H1 (cell line): ENCODE data around the gene ZNF462. TPM values are rescaled to one million over a fixed set of nuclear protein-coding genes. Genes with fewer than 3 reads are reported as not detected.
A peak's percentile ranks its signal among the peaks of the same experiment; 100 is the strongest.

Source experiments
- CTCF ChIA-PET: fragments of 300-600 bp; sonication (Branson Sonifier 250); formaldehyde crosslinking; loops from one replicate; lab custom pipeline; 2021; ENCODE audit not compliant: partially characterized antibody; lab: Charles Lee
- POLR2A ChIA-PET: fragments of 300-600 bp; sonication (Branson Sonifier 250); formaldehyde crosslinking; loops from one replicate; lab custom pipeline; 2021; ENCODE audit warnings: inconsistent platforms; ENCODE audit not compliant: partially characterized antibody; lab: Charles Lee
- DNase-seq, 2 experiments: peaks; one replicate each; pipeline versions ENCODE4 v3.0.0 to v3.0.0-alpha.2; 2010 to 2022; ENCODE audit warnings: low spot score in 2 of 2, low read depth in 1 of 2, mixed read lengths in 1 of 2
- FAIRE-seq: peaks from 2 replicates; lab custom pipeline; 2011; peaks lifted over from hg19 to GRCh38; lab: Jason Lieb, UNC
- H2AFZ ChIP-seq: 2 replicates; pipeline ENCODE4 v1.8.1; 2012; ENCODE audit warnings: low read length, inconsistent platforms
- H2AK5ac ChIP-seq: 2 replicates; pipeline ENCODE4 v1.6.1; 2013; ENCODE audit warnings: low read depth, low read length
- H2BK120ac ChIP-seq: replicated peaks from 2 replicates; pipeline ENCODE3; 2013; ENCODE audit warnings: low read depth, low read length, inconsistent platforms
- H2BK12ac ChIP-seq: 2 replicates; pipeline ENCODE4 v1.6.1; 2013; ENCODE audit warnings: low read depth, low read length
- H2BK15ac ChIP-seq: 2 replicates; pipeline ENCODE4 v1.6.1; 2013; ENCODE audit warnings: low read length
- H2BK20ac ChIP-seq: 2 replicates; pipeline ENCODE4 v1.6.1; 2013; ENCODE audit warnings: low read length
- H2BK5ac ChIP-seq: 2 replicates; pipeline ENCODE4 v1.6.1; 2013; ENCODE audit warnings: low read depth, low read length
- H3K14ac ChIP-seq: 2 replicates; pipeline ENCODE4 v1.6.1; 2013; ENCODE audit warnings: inconsistent platforms; ENCODE audit not compliant: insufficient read length
- H3K18ac ChIP-seq: 2 replicates; pipeline ENCODE4 v1.6.1; 2013; ENCODE audit warnings: low read length; ENCODE audit errors: extremely low read depth
- H3K23ac ChIP-seq: 2 replicates; pipeline ENCODE4 v1.6.1; 2013; ENCODE audit warnings: inconsistent platforms; ENCODE audit not compliant: insufficient read length
- H3K23me2 ChIP-seq: 2 replicates; pipeline ENCODE4 v1.6.1; 2013; ENCODE audit warnings: low read depth, low read length
- H3K27ac ChIP-seq: 2 replicates; pipeline ENCODE4 v1.6.1; 2011; ENCODE audit warnings: low read depth, low read length, inconsistent platforms
- H3K27me3 ChIP-seq, 4 experiments: replicated peaks in 1 of 4; 1 replicate in 1 of 4; 2 replicates in 3 of 4; pipeline versions ENCODE4 v1.6.1 to v1.8.1; 2011 to 2013; ENCODE audit warnings: low read length in 3 of 4, mild to moderate bottlenecking in 3 of 4, inconsistent platforms in 2 of 4, mixed read lengths in 2 of 4, moderate library complexity in 1 of 4; ENCODE audit not compliant: control insufficient read depth in 3 of 4, insufficient read depth in 3 of 4; ENCODE audit errors: extremely low read depth in 1 of 4
- H3K36me3 ChIP-seq, 4 experiments: 2 replicates each; pipeline versions ENCODE4 v1.6.1 to v1.8.1; 2011 to 2013; ENCODE audit warnings: mild to moderate bottlenecking in 4 of 4, low read length in 3 of 4, moderate library complexity in 2 of 4, control low read depth in 1 of 4, inconsistent platforms in 1 of 4; ENCODE audit not compliant: insufficient read depth in 4 of 4, control insufficient read depth in 2 of 4
- H3K4ac ChIP-seq: replicated peaks from 2 replicates; pipeline ENCODE3; 2013; ENCODE audit warnings: low read length, low read depth, mixed read lengths, inconsistent platforms; ENCODE audit not compliant: insufficient read length
- H3K4me1 ChIP-seq, 4 experiments: replicated peaks in 1 of 4; 1 replicate in 1 of 4; 2 replicates in 3 of 4; pipeline versions ENCODE4 v1.6.1 to v1.8.1; 2011 to 2013; ENCODE audit warnings: low read length in 3 of 4, inconsistent platforms in 2 of 4, mixed read lengths in 1 of 4; ENCODE audit not compliant: insufficient read depth in 4 of 4, control insufficient read depth in 3 of 4
- H3K4me2 ChIP-seq, 2 experiments: 2 replicates each; pipeline versions ENCODE4 v1.6.1 to v1.8.1; 2011 to 2013; ENCODE audit warnings: low read depth in 2 of 2, low read length in 2 of 2, control low read depth in 1 of 2, inconsistent platforms in 1 of 2, mild to moderate bottlenecking in 1 of 2; ENCODE audit not compliant: insufficient read depth in 1 of 2
- H3K4me3 ChIP-seq, 4 experiments: fragments of 200-600, 300-600 bp in 1 of 4; sonication (generic), shearing (Covaris generic), sonication (Bioruptor Twin) in 1 of 4; 2 replicates each; pipeline versions ENCODE4 v1.5.1 to v1.8.1; 2011 to 2016; ENCODE audit warnings: low read length in 4 of 4, low read depth in 3 of 4, control low read depth in 2 of 4, inconsistent platforms in 2 of 4, mild to moderate bottlenecking in 2 of 4, mixed read lengths in 1 of 4, moderate library complexity in 1 of 4; ENCODE audit not compliant: insufficient read depth in 2 of 4; ENCODE audit errors: extremely low read depth in 1 of 4
- H3K56ac ChIP-seq: replicated peaks from 2 replicates; pipeline ENCODE3; 2013; ENCODE audit warnings: low read depth, mild to moderate bottlenecking, mixed read lengths, low read length, inconsistent platforms; ENCODE audit not compliant: insufficient read length
- H3K79me1 ChIP-seq: 2 replicates; pipeline ENCODE4 v1.6.1; 2013; ENCODE audit warnings: low read depth, low read length, control low read depth
- H3K79me2 ChIP-seq, 2 experiments: 2 replicates each; pipeline versions ENCODE4 v1.6.1 to v1.8.1; 2012 to 2013; ENCODE audit warnings: low read length in 2 of 2, mild to moderate bottlenecking in 2 of 2, inconsistent platforms in 1 of 2; ENCODE audit not compliant: insufficient read depth in 2 of 2, control insufficient read depth in 1 of 2
- H3K9ac ChIP-seq, 4 experiments: replicated peaks in 1 of 4; 1 replicate in 1 of 4; 2 replicates in 3 of 4; pipeline versions ENCODE4 v1.6.1 to v1.8.1; 2011 to 2013; ENCODE audit warnings: low read depth in 3 of 4, low read length in 3 of 4, control low read depth in 2 of 4, mild to moderate bottlenecking in 2 of 4, moderate library complexity in 2 of 4, inconsistent platforms in 1 of 4; ENCODE audit errors: extremely low read depth in 1 of 4
- H3K9me3 ChIP-seq, 2 experiments: 2 replicates each; pipeline versions ENCODE4 v1.6.1 to v1.8.1; 2012 to 2013; ENCODE audit warnings: mild to moderate bottlenecking in 2 of 2, moderate library complexity in 2 of 2, control low read depth in 1 of 2, inconsistent platforms in 1 of 2, low read depth in 1 of 2, low read length in 1 of 2, mixed read lengths in 1 of 2; ENCODE audit not compliant: insufficient read depth in 2 of 2
- H4K20me1 ChIP-seq, 2 experiments: replicated peaks in 1 of 2; 2 replicates each; pipeline versions ENCODE3 to v1.8.1; 2011 to 2013; ENCODE audit warnings: inconsistent platforms in 2 of 2, low read length in 2 of 2, mild to moderate bottlenecking in 1 of 2; ENCODE audit not compliant: insufficient read depth in 2 of 2, control insufficient read depth in 1 of 2
- H4K5ac ChIP-seq: 2 replicates; pipeline ENCODE4 v1.6.1; 2013; ENCODE audit warnings: low read length, low read depth, mixed read lengths, inconsistent platforms; ENCODE audit not compliant: insufficient read length
- H4K8ac ChIP-seq: 2 replicates; pipeline ENCODE4 v1.8.0; 2013; ENCODE audit warnings: mild to moderate bottlenecking, moderate library complexity, low read length, inconsistent platforms; ENCODE audit not compliant: insufficient read depth; ENCODE audit errors: extremely low read depth
- H4K91ac ChIP-seq: replicated peaks from 2 replicates; pipeline ENCODE3; 2013; ENCODE audit warnings: low read length, mixed read lengths, inconsistent platforms; ENCODE audit not compliant: insufficient read length
- MAFK ChIP-seq: IDR thresholded peaks from 2 replicates; pipeline ENCODE4 v1.6.1; 2012; ENCODE audit warnings: low read depth, mild to moderate bottlenecking, improper control_type of control experiment, low read length
- WGBS, 2 experiments: shearing (Covaris generic) in 1 of 2; methylation state at CpG; one replicate each; pipeline versions ENCODE4 v1.1.6 to v1.1.7; 2013 to 2015; ENCODE audit warnings: low lambda C conversion rate in 2 of 2, mixed read lengths in 2 of 2, inconsistent platforms in 1 of 2, low coverage in 1 of 2, missing lambda C conversion rate in 1 of 2; ENCODE audit not compliant: insufficient replicate concordance in 2 of 2, insufficient coverage in 1 of 2, insufficient read length in 1 of 2; ENCODE audit errors: extremely low coverage in 1 of 2, missing lambda C conversion rate in 1 of 2; 5-methylcytosine and 5-hydroxymethylcytosine counted together
- polyA plus RNA-seq, 7 experiments: library from polyadenylated mRNA; depleted of rRNA in 3 of 7; stranded (reverse) in 5 of 7; unstranded in 2 of 7; fragments of >200 nt in 5 of 7; fragments of 200-250 nt in 2 of 7; gene quantifications; 1 replicate in 5 of 7; 2 replicates in 1 of 7; 4 replicates in 1 of 7; pipeline versions ENCODE4 v1.2.1 to v1.2.3, GENCODE V29; 2011 to 2013; ENCODE audit warnings: missing spikeins in 2 of 7, mixed read lengths in 2 of 7
- total RNA-seq: library from RNA; stranded (reverse); fragmentation: NEBNext Ultra II Directional; extraction: Animal tissue kit (Norgen Biotek cat#: 25700); gene quantifications from 2 replicates; pipeline ENCODE4 v1.2.1, GENCODE V29; 2021

ZNF462 gene
- total and polyA plus RNA-seq, 2 of the 8 experiments (the other 6 are each of a cell fraction or from before 2014, with no cell fraction given), result 30.0 to 163 TPM

DNA sequence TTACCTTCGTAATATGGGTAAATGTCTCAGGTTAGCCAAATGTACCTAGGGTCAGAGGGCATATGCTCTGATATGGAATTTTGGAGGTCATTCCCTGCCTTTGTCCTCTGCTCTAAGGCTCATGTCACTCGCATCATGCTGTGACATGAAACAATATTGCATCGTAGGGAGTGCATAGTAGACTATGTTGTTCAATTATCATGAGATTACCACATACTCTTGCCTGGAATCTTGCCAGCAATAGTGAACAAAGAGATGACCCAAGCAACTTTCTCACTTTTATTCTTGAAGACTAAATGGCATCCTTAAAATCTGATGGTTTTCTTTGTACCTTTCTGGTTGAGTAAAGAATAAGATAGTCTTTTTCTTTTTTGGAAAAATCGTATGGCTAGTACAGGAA, 27.6 kb downstream of the ZNF462 start:
- no peak for DNase-seq
- no peak overlapping the region for H3K23ac ChIP-seq
- H3K4ac ChIP-seq, result no peak overlapping the region
- H3K23me2 ChIP-seq, result no peaks in the 10 kb centered on the region
- H3K4me3 ChIP-seq, result no peak overlapping the region
- H3K79me2 ChIP-seq, result peaks cover 52 to 99% of the 10 kb centered on the region in 2 experiments
- peaks cover 4 to 32% (median 23%) of the 10 kb centered on the region in 4 experiments for H3K4me1 ChIP-seq
- H3K36me3 ChIP-seq, result peaks cover 0 to 13% (median 1%) of the 10 kb centered on the region in 4 experiments; a peak in 1 of 8 replicates
- 91% methylated on average over 4 of the region's 4 CpGs; no CpG with 5 or more reads in 1 of the 2 experiments for WGBS, 2 experiments
- H2AFZ ChIP-seq, result no peak overlapping the region
- no peak overlapping the region for H4K91ac ChIP-seq
- no peaks in the 10 kb centered on the region for H3K27me3 ChIP-seq
- H3K56ac ChIP-seq, result no peak overlapping the region
- H2AK5ac ChIP-seq, result peak overlapping the region; percentile 54
- no peak overlapping the region for H3K14ac ChIP-seq
- ChIA-PET CTCF (interaction anchor here (0.7 to 1.5 kb wide), 2 partner anchors 41 to 455 kb away, joined by 3 read pairs; no protein-coding TSS in a partner anchor), POLR2A (interaction anchor here (1.2 to 7.5 kb wide), 5 partner anchors 8 to 29 kb away, joined by 4 to 60 read pairs (median 11); partner anchors contain the start of gene ZNF462)
- H2BK12ac ChIP-seq, result peak overlapping the region; percentile 93
- H2BK15ac ChIP-seq, result no peak overlapping the region
- TF ChIP-seq MAFK, result no peak
- H3K9ac ChIP-seq, result no peak overlapping the region
- H3K4me2 ChIP-seq, result peak overlapping the region in 1 of 2 experiments; percentile 42; a peak in 2 of 4 replicates
- H4K5ac ChIP-seq, result no peak overlapping the region
- no peak overlapping the region for H4K8ac ChIP-seq
- peaks cover 10 to 24% of the 10 kb centered on the region in 2 experiments for H4K20me1 ChIP-seq
- FAIRE-seq, result no peak
- H3K27ac ChIP-seq, result no peak overlapping the region
- peaks cover 3% of the 10 kb centered on the region; the same call in 1 of the 2 replicates for H3K79me1 ChIP-seq
- no peaks in the 10 kb centered on the region for H3K9me3 ChIP-seq
- H2BK120ac ChIP-seq, result no peak overlapping the region
- peak overlapping the region; percentile 62; the same call in 1 of the 2 replicates for H2BK5ac ChIP-seq
- no peak overlapping the region for H2BK20ac ChIP-seq
- H3K18ac ChIP-seq, result no peak overlapping the region; the same call in 1 of the 2 replicates
